DMS153 (cell line): ENCODE results near the gene ACACB.

Experiments used
- DNase-seq: peaks from one replicate; lab custom pipeline; 2025; lab: John Stamatoyannopoulos, UW

ACACB gene

DNA sequence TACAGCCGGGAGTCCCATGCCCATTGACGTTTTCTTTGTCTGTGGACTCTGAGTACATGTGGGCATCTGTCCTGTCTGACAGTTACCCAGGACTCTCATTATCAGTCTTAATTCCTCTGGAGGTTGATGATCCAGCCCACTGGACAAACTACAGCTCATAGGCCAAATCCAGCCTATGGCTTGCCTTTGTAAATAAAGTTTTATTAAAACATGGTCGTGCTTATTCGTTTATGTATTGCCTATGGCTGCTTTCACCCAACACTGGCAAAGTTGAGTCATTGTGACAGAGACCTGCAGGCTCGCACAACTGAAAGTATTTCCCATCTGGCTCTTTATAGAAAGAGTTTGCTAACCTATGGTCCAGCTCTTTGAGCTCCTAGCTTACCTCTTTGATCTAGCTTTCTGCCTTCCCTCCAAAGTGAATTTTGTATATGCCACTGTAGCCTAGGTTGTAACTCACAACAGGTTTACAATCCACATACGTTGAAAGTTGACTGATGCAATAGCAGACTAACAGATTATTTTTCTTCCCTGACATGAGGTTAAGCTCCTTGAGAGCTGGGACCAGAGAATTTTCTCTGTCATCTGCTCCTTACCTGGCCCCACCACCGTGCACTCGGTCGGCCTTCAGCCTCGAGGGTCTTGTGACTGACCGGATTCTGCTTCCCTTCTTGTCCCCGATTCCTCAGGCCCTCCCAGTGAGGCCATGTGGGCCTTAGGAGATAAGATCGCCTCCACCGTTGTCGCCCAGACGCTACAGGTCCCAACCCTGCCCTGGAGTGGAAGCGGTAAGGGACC is 57.3 kb downstream of the ACACB start:
- no peak for DNase-seq

DNA sequence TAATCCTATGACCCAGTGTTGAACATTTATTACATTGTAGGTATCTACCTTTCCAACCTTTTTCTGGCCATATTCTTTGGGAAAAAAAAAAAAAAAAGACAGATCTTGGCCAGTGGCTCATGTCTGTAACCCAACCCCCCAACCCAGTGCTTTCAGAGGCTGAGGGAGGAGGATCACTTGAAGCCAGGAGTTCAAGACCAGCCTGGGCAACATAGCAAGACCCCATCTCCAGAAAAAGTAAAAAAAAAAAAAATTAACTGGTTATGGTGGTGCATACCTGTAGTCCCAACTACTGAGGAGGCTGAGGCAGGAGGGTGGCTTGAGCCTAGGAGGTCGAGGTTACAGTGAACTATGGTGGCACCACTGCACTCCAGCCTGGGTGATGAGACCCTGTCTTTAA is 58.1 kb downstream of the ACACB start:
- DNase-seq, result no peak

DNA sequence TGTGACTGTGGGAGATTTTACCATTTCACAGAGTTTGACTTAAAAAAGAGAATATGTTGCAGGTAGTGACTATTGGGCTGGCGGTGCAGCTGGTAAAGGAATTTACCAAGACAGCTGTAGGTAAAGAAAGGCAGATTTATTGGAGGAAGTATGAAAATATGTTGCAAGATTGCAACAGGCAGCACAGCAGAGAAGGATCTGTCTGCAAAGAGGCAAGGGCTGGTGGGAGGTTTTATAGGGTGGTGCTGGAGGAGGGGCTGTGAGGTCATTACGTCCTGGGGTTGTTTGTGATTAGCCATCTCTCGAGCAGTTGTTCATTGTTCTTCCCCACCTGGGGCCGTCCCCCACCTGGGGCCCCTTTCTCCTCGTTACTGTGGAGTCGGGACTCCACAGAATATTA is 62.1 kb downstream of the ACACB start:
- no peak for DNase-seq

- DNase-seq, result no peak
These were observed 63.5 kb downstream of the ACACB start for GRCh38 chr12:109179927-109180326.

- DNase-seq, result no peak
These were observed 65.9 kb downstream of the ACACB start for GRCh38 chr12:109182041-109182839.

DNA sequence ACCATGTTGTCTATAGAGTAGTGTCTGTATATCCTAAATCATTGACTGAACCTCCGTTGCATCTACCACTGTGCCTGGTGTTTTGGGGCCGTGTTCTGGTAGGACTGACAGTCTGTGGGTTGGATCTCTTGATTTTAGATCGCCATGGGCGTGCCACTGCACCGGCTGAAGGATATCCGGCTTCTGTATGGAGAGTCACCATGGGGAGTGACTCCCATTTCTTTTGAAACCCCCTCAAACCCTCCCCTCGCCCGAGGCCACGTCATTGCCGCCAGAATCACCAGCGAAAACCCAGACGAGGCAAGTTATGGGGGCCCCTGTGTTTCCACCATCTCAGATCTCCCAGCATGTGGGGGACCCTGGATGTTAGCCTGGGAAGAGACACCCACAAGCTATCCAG is 69.1 kb downstream of the ACACB start:
- DNase-seq, result no peak

GRCh38 chr12:109186993-109187653 is 70.7 kb downstream of the ACACB start:
- no peak for DNase-seq

GRCh38 chr12:109188108-109188712 is 71.8 kb downstream of the ACACB start:
- no peak for DNase-seq

GRCh38 chr12:109189291-109189690 is 72.9 kb downstream of the ACACB start:
- no peak for DNase-seq

DNA sequence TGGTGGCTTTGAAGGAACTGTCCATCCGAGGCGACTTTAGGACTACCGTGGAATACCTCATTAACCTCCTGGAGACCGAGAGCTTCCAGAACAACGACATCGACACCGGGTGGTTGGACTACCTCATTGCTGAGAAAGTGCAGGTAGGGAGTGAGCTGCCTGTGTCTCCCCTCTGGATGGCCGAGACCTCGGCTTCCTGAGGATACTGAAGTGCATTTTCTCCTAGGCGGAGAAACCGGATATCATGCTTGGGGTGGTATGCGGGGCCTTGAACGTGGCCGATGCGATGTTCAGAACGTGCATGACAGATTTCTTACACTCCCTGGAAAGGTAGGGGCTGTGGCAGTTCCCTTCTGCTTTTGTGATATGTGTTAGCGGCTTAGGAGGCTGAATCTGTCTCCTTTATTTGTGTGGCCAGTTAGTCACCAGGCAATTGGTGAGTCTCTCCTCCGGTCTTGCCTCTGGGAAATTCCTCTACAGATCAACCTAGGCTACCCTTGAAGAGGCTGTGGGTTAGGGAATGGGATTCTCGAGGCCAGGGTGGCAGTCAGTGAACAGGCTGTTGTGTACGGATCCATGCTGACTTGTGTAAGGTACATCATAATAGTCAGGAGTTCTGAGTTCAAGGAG is 75.3 kb downstream of the ACACB start:
- no peak for DNase-seq

DNA sequence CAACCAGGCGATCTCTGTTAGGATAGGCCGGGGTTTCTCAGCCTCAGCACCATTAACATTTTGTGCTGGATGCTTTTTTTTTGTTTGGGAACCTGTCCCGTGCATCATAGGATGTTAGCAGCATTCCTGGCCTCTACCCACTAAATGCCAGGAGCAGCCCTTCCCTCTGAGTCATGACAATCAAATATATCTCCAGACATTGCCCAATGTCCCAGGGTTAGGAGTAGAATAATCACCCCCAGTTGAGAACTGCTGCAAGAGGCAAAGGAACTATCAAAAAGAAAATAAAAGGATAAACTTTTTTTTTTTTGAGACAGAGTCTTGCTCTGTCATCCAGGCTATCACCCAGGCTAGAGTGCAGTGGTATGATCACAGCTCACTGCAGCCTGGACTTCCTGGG is 76.0 kb downstream of the ACACB start:
- DNase-seq, result no peak

DNA sequence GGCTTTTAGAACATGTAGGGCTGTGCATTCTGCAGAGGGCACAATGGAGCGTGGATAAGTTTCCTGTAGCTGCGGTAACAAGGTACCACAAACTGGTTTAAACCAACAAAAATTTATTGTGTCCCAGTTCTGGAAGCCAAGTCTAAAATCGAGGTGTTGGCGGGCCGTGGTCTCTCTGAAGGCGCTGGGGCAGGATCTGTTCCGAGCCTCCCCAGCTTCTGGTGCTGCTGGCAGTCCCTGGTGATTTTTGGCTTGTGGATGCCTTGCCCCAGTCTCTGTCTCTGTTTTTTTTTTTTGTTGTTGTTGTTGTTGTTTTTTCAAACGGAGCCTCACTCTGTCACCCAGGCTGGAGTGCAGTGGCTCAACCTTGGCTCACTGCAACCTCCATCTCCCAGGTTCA is 77.5 kb downstream of the ACACB start:
- no peak for DNase-seq

DNA sequence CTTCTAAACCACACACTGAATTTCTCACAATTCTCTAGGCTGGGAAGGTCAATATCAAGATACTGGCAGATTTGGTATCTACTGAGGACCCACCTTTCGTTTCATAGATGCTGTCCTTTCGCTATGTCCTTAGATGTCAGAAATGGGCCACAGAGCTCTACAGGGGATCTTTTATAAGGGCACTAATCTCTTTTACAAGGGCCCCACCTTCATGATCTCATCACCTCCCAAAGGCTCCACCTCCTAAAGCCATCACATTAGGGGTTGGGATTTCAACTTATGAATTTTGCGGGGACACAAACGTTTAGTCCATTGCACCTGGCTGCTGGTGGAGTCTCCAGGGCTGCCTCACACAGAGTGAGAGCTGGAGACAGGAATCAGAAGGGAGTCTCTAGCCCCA is 79.9 kb downstream of the ACACB start:
- no peak for DNase-seq

DNA sequence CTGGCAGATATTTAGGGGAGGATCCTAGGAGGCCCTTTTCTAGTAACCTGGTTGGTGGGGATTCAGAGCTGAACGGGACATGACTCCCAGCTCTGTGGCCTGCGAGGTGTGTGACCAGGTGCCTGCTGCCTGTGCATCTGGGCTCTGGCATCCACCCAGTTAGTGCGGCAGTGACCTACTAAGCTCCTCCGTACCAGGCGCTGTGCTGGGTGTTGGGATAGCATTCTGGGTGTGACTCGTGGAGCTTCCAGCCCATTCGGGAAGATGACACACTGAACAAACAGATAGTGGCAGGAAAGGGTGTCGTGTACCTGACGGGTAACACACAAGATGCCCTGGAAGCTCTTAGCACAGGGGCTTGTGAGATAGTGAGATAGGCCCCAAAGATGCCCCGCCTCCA is 80.9 kb downstream of the ACACB start:
- no peak for DNase-seq

- no peak for DNase-seq
These were observed 82.9 kb downstream of the ACACB start for GRCh38 chr12:109199324-109199723.

- no peak for DNase-seq
These were observed 84.6 kb downstream of the ACACB start for GRCh38 chr12:109200825-109201495.

- no peak for DNase-seq
These were observed 85.1 kb downstream of the ACACB start for GRCh38 chr12:109201496-109201885.

DNA sequence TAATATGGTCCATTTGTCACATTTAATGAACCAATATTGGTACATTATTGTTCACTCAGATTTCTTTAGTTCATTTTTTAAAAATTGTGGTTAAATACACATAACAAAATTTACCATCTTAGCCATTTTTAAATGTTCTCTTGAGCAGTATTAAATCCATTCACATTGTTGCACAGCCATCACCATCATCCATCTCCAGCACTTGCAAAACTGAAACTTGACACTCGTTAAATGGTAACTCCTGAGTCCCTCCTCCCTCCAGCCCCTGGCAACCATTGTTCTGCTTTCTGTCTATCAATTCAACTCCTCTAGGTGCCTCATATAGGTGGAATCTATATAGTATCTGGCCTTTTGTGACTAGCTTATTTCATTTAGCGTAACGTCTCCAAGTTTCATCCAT is 86.4 kb downstream of the ACACB start:
- no peak for DNase-seq

DNA sequence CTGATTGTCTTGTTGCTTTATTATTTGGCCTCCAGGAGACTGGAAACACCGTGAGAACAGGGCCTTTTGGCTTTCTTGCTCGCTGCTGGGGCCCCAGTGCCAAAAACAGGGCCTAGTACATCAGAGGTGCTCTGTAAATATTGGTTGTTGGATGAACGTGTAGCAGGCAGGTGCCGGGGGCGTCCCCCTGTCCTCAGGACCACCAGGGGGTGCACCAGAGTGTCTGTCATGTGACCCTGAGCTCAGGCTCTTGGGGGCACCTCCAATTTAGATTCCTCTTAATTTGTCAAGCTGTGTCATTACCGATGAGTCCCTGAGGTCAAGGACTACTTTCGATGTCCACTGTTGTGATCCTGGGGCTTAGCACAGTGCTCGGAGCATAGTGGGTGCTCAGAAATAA is 87.1 kb downstream of the ACACB start:
- DNase-seq, result no peak

DNA sequence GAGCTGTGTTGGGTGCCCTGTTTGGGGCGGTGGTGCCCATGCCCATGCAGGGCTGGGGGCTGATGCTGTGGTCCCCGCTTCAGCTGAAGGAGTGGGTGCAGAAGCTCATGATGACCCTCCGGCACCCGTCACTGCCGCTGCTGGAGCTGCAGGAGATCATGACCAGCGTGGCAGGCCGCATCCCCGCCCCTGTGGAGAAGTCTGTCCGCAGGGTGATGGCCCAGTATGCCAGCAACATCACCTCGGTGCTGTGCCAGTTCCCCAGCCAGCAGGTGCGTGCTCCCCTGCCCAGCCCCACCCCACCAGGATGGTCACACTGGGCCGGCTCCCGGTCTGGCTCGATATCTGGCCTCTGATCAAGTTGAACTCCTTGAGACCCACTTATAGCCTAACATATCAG is 92.7 kb downstream of the ACACB start:
- no peak for DNase-seq

GRCh38 chr12:109212460-109213115 is 96.2 kb downstream of the ACACB start:
- no peak for DNase-seq
